Measurements from ENCODE around the gene DGCR2. TPM values are rescaled to one million over a fixed set of nuclear protein-coding genes. Genes with fewer than 3 reads are reported as not detected.
A peak's percentile ranks its signal among the peaks of the same experiment; 100 is the strongest.

Gene DGCR2
- total and polyA plus RNA-seq, 2 experiments from 2014 or later = 65.8 to 82.1 TPM

GRCh38 chr22:18999416-18999815, 122.8 kb downstream of the DGCR2 start:
- no peak for TF ChIP-seq CTCF (IDR thresholded peaks at IDR 0.05; ENCODE audit: low read depth, low read length)
- no peaks in the 10 kb centered on the region for H3K36me3 ChIP-seq
- H3K27ac ChIP-seq = no peak overlapping the region
- no peak overlapping the region for H3K4me3 ChIP-seq
- H3K4me1 ChIP-seq (ENCODE audit: low read depth) = no peaks in the 10 kb centered on the region
- no peaks in the 10 kb centered on the region for H3K9me3 ChIP-seq (ENCODE audit: low read depth)
- H3K27me3 ChIP-seq = peaks cover 37% of the 10 kb centered on the region
- DNase-seq (ENCODE audit: low read depth in 1 of 2, low spot score in 1 of 2) = no peak

- TF ChIP-seq CTCF (IDR thresholded peaks at IDR 0.05; ENCODE audit: low read depth, low read length) = peak; percentile 33
- H3K4me1 ChIP-seq (ENCODE audit: low read depth) = no peaks in the 10 kb centered on the region
- H3K9me3 ChIP-seq (ENCODE audit: low read depth) = no peaks in the 10 kb centered on the region
- no peak overlapping the region for H3K4me3 ChIP-seq
- H3K27me3 ChIP-seq = peaks cover 35% of the 10 kb centered on the region
- peak in 1 of 2 donors; percentile 13 for DNase-seq (ENCODE audit: low read depth in 1 of 2, low spot score in 1 of 2)
- H3K36me3 ChIP-seq = no peaks in the 10 kb centered on the region
- no peak overlapping the region for H3K27ac ChIP-seq
These were observed 123.2 kb downstream of the DGCR2 start for GRCh38 chr22:18999008-18999407.

- Histone ChIP-seq H3K27me3 (peaks cover 24% of the 10 kb centered on the region), H3K36me3 (no peaks in the 10 kb centered on the region), H3K27ac (no peak overlapping the region), H3K9me3 (ENCODE audit: low read depth) (no peaks in the 10 kb centered on the region), H3K4me3 (no peak overlapping the region), H3K4me1 (ENCODE audit: low read depth) (no peaks in the 10 kb centered on the region)
- DNase-seq (ENCODE audit: low read depth in 1 of 2, low spot score in 1 of 2) = no peak
- TF ChIP-seq CTCF (IDR thresholded peaks at IDR 0.05; ENCODE audit: low read depth, low read length) = no peak
These were observed 124.3 kb downstream of the DGCR2 start for GRCh38 chr22:18997925-18998315.

GRCh38 chr22:18997306-18997924, 124.8 kb downstream of the DGCR2 start:
- Histone ChIP-seq H3K4me3 (no peak overlapping the region), H3K27ac (no peak overlapping the region), H3K4me1 (ENCODE audit: low read depth) (no peaks in the 10 kb centered on the region), H3K9me3 (ENCODE audit: low read depth) (no peaks in the 10 kb centered on the region), H3K36me3 (no peaks in the 10 kb centered on the region), H3K27me3 (peaks cover 19% of the 10 kb centered on the region)
- no peak for TF ChIP-seq CTCF (IDR thresholded peaks at IDR 0.05; ENCODE audit: low read depth, low read length)
- no peak for DNase-seq (ENCODE audit: low read depth in 1 of 2, low spot score in 1 of 2)

- no peak for TF ChIP-seq CTCF (IDR thresholded peaks at IDR 0.05; ENCODE audit: low read depth, low read length)
- Histone ChIP-seq H3K27me3 (peaks cover 11% of the 10 kb centered on the region), H3K36me3 (no peaks in the 10 kb centered on the region), H3K27ac (no peak overlapping the region), H3K4me3 (no peak overlapping the region), H3K9me3 (ENCODE audit: low read depth) (no peaks in the 10 kb centered on the region), H3K4me1 (ENCODE audit: low read depth) (no peaks in the 10 kb centered on the region)
- no peak for DNase-seq (ENCODE audit: low read depth in 1 of 2, low spot score in 1 of 2)
These were observed 125.8 kb downstream of the DGCR2 start for GRCh38 chr22:18996376-18996900.

Data from cardiac muscle cell (in vitro differentiated cells and primary cell).